HG03103 (cell line): ENCODE data around the gene INS.

Experiments used
- ATAC-seq: cut with Tn5 transposase; IDR thresholded peaks from one replicate; pipeline ENCODE4 v1.9.1; 2021; ENCODE audit warnings: low read depth; ENCODE audit not compliant: unreplicated experiment

The INS gene

DNA sequence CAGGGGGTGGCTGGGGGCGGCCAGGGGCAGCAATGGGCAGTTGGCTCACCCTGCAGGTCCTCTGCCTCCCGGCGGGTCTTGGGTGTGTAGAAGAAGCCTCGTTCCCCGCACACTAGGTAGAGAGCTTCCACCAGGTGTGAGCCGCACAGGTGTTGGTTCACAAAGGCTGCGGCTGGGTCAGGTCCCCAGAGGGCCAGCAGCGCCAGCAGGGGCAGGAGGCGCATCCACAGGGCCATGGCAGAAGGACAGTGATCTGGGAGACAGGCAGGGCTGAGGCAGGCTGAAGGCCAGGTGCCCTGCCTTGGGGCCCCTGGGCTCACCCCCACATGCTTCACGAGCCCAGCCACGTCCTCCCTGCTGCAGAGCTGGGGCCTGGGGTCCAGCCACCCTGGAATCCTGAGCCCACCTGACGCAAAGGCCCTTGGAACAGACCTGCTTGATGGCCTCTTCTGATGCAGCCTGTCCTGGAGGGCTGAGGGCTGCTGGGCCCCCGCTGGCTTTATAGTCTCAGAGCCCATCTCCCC is at the start of gene INS:
INS (minus strand) TSS at position 474 of the 524 bp plus-strand sequence; CDS start at position 236, 238 bp downstream.
- no peak for ATAC-seq

GRCh38 chr11:2210366-2211112 is 49.5 kb upstream of the INS start:
- no peak for ATAC-seq

DNA sequence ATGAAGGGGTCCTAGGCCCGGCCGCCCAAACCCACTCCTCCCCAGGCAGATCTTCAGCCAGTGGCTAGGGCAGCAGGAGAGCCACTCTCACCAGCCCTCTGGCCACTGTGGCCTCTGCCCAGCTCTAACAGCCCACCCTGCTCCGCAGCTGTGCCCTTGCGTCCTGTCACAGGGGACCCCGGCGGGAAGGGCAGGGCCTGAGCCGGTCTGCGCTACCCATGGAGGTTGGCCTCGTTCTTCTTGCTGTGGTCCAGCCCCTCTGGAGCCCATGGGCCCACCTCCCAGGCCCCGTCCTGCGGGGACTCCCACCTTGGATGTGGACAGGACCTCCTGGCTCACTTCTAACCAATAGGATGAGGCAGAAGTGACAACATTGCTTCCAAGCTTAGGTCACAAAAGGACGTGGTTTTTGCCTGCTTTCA is 48.9 kb upstream of the INS start:
- no peak for ATAC-seq

- no peak for ATAC-seq
Measured at GRCh38 chr11:2209370-2209801, 48.4 kb upstream of the INS start.

GRCh38 chr11:2208691-2209369 is 47.8 kb upstream of the INS start:
- ATAC-seq = no peak

DNA sequence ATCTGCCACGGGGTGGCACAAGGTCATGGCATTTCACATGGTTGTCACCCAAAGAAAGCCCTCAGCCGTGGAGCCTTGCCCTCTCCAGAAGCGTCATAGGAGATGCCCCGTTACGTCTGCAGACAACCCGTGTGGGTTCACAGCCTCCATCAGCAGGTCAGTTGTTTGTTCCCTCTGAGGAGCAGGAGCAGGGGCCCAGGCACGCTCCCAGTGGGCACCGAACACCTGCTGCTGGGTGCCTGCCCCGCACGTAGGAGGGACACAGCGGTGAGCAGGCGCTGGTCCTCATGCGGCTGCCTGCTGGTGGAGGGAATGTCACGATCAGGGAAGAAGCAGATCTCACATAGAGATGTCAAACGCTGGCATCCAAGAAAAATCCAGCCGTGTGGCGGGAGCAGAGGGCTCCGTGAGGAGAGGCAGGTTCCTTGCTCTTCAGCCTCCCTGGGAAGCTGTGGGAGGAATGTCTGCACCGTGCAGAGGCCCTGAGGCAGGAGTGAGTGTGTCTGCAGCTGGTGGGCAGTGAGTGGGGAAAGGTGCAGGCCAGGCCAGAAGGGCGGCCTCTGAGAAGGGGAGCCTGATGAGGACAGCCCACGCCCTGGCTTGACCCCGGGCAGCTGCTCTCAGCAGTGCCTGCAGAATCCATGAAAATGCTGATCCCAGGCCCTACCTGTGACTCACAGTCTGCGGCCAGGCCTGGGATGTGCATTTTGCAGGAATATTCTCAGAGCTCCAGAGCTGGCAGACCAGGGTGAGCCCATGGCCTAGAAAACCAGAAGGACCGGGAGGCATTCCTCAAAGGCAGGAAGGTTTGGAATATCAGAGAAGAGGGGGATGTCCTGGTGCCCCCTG is 47.0 kb upstream of the INS start:
- ATAC-seq = no peak

DNA sequence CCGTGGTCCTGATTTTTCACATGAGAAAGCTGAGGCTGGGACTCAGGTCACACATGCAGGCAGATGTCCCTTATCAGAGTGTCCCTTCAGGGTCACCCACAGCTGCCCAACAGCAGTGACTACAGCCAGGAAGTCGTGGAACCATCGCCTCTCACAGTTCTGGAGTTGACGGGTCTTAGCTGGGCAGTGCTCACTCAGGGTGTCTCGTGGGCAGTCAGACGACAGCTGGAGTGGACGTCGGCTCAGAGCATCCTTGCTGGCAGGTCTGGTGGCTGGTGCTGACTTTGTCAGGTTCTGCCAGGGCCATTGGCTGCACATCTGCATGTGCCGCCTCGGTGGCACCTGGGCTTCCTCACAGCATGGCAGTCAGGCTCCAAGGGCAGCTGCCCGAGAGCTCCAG is 46.2 kb upstream of the INS start:
- no peak for ATAC-seq

- ATAC-seq = no peak
Measured at GRCh38 chr11:2205981-2206690, 45.1 kb upstream of the INS start.

- ATAC-seq = no peak
Measured at GRCh38 chr11:2205214-2205720, 44.3 kb upstream of the INS start.

DNA sequence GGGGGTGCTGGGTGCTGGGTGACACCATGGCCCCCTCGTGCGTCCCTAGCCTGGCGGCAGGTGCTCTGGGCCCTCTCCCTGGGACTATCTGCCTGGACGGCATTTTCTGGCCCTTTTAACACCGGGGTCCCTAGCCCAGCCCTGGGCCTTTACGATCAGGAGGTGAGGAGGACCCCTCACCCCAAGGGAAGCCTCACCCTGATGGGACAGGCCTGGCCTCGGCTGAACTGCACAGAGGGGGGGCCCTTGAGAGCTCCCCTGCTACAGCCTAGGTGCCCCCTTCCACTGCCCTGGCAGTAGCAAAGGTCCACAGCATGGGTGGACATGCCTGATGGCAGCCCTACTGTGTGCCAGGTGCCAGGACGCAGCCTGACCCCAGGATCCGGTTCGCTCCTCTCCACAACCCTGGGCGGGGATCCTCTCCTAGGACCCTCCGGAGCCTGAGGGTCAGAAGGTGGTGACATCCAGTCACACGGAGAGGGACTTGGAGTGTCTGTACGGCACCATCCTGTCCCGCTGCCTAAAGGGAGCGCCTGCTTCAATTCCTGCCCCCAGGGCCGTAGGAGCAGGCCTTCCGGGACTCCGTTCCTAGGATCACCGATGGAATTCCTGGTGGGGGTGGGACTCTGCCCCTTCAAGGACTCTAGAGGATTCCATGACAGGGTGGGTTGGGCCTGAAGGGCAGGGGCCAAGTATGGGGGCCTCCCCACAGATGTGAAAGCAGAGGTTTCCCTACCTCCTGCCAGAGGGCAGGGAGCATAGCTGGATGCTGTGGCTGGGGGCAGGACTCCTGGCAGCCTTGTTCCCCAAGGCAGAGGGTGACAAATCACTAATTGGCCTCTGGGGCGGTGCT is 43.6 kb upstream of the INS start:
- no peak for ATAC-seq

GRCh38 chr11:2203440-2204259 is 42.6 kb upstream of the INS start:
- no peak for ATAC-seq

DNA sequence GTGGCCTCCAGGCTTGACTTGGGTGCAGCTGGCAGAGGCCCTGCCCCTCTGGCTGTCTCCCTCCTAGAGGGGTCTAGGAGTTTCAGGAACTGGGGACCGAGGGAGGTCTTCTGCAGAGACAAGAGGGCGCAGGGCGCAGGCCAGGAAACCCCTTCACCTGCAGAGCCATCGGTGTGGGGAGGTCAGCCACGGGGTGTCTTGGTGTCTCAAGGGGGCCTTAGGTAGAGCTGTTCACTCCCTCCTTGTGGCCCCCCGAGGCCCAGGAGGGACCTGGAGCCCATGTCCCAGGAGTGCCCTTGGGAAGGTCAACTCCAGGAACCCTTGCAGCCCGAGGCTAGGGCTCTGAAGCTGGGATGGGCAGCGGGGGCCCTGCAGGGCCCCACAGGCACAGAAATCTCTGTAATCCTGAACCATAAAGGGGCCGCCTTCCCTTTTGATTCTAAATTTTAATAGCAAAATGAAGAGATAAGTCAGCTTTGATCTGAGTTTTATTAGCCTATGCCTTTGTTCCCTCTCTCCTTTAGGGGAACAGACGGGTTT is 42.0 kb upstream of the INS start:
- no peak for ATAC-seq

GRCh38 chr11:2202071-2202899 is 41.3 kb upstream of the INS start:
- no peak for ATAC-seq

DNA sequence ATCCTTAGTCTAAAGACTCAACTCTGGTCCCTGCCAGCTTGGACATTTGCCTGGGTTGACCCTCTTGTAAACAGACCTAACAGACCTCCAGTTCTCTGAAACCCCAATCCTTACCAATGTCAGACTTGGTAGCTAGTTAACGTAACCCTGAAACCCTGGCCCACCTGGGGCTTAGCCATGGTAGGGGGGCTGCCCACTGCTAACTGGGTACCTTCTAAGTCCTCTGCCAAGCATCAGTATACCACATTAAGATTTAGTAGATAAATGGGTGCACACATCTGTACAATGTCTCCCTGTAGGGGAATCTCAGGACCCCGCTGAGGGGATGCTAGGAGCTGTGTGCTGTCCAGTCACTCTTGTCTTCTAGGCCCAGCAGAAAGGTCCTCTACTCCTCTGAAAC is 40.5 kb upstream of the INS start:
- ATAC-seq = no peak

- ATAC-seq = no peak
Measured at GRCh38 chr11:2200957-2201519, 40.0 kb upstream of the INS start.

DNA sequence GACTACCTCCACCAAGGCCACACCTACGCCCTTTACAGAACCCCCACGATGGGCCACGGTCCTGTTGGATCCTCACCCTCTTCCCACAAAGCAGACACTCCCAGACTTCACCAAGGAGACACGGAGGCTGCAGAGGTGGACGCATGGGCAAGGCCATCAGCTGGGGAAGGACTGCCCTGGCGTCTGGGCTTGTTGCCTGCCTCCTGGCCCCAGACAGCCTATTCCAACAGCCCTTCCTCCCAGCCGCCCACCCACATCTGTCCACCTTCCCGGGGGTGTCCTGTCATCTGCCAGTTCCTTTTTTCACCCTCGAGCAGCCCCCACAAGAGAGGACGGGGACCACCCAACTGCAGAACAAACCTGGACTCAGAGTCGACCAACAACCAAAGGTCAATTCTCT is 39.5 kb upstream of the INS start:
- no peak for ATAC-seq
